Kidney epithelial cell (primary cell): Measurements from ENCODE around the gene MEX3C. TPM values are rescaled to one million over a fixed set of nuclear protein-coding genes. Genes with fewer than 3 reads are reported as not detected.

ENCODE experiments used
- DNase-seq: peaks from one replicate; pipeline ENCODE4 v3.0.0-alpha.2; 2010; ENCODE audit warnings: low read depth
- H3K27me3 ChIP-seq: 2 replicates; pipeline ENCODE4 v1.6.0; 2011; ENCODE audit warnings: low read length; ENCODE audit not compliant: control insufficient read depth, insufficient read depth
- H3K36me3 ChIP-seq: 2 replicates; pipeline ENCODE4 v1.5.1; 2011; ENCODE audit warnings: low read length; ENCODE audit not compliant: control insufficient read depth, insufficient read depth
- H3K4me3 ChIP-seq: 2 replicates; pipeline ENCODE4 v1.5.1; 2011; ENCODE audit warnings: low read depth, mild to moderate bottlenecking, control low read depth, low read length
- CTCF ChIP-seq: IDR thresholded peaks from 2 replicates; pipeline ENCODE4 v1.5.1; 2011; ENCODE audit warnings: mild to moderate bottlenecking, moderate library complexity, low read length, control low read depth, inconsistent platforms; ENCODE audit not compliant: insufficient read depth, poor library complexity, severe bottlenecking
- total RNA-seq: library from RNA; depleted of rRNA; stranded (reverse); fragments of >200 nt; gene quantifications from 2 replicates; pipeline ENCODE4 v1.2.3, GENCODE V29; 2015

Gene MEX3C
- total RNA-seq, 1 donor from 2014 or later, result 60.1 TPM

DNA sequence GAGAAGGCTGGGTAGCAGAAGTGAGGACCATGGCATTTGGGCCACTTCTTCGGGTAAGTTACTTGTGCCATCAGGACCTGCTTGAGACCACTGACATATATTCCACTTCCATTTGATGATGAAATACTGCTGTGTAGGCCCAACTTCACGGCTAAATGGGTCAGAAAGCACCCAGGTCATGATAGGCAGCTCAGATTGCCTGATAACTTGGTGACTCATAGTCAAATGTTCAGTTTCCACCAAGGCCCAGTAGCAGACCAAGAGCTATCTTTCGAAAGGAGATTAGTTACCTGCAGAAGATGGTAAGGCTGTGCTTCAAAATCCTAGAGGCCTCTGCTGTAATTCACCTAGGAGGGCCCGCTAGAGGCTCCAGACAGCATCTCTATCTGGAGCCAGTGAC, 31.8 kb upstream of the MEX3C start:
- no peak for DNase-seq
- no peaks in the 10 kb centered on the region for H3K36me3 ChIP-seq
- H3K27me3 ChIP-seq, result no peaks in the 10 kb centered on the region
- H3K4me3 ChIP-seq, result no peak overlapping the region
- no peak for TF ChIP-seq CTCF

DNA sequence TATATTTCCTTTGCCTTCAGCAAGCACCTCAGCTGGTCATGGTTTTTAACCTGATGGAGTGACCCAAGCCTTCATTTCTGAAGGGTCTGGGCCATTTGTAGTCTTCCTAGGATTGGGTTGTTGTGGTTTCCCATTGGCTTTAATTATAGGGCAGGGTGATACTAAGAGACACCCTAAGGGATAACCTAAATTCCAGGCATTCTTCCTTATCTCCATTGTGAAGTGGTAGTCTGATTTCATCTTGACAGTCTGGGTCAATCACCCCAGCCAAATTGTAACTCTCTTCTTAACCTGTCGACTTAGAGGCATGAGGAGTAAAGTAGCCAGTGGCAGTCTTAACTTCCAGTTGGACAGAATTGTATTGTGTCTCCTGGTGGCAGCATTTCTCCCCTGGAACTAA, 30.2 kb upstream of the MEX3C start:
- TF ChIP-seq CTCF, result no peak
- no peaks in the 10 kb centered on the region for H3K36me3 ChIP-seq
- no peak for DNase-seq
- no peaks in the 10 kb centered on the region for H3K27me3 ChIP-seq
- H3K4me3 ChIP-seq, result no peak overlapping the region

DNA sequence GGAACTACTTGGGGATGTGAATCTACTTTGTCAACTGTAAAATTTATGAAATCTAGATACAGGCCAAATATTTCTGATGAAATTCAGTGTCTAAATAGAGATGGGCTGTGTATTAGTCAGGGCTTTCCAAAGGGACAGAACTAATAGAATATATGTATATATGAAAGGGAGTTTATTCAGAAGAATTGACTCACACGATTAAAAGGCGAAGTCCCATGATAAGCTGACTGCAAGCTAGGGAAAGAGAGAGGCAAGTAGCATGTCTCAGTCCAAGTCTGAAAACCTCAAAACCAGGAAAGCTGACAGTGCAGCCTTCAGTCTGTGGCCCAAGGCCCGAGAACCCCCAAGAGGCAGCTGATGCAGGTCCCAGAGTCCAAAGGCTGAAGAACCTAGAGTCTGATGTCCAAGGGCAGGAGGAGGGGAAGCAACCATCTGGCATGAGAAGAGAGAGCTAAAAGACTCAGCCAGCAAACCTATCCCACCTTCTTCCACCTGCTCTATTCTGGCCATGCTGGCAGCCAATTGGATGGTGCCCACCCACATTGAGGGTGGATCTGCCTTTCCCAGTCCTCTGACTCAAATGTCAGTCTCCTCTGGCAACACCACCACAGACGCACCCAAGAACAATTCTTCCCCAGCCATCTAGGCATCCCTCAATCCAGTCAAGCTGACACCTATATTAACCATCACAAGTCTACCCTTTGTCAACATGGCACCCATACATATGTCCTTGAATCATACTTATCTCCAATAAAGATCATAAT, 29.3 kb upstream of the MEX3C start:
- TF ChIP-seq CTCF, result no peak
- DNase-seq, result no peak
- no peaks in the 10 kb centered on the region for H3K36me3 ChIP-seq
- no peaks in the 10 kb centered on the region for H3K27me3 ChIP-seq
- H3K4me3 ChIP-seq, result no peak overlapping the region

DNA sequence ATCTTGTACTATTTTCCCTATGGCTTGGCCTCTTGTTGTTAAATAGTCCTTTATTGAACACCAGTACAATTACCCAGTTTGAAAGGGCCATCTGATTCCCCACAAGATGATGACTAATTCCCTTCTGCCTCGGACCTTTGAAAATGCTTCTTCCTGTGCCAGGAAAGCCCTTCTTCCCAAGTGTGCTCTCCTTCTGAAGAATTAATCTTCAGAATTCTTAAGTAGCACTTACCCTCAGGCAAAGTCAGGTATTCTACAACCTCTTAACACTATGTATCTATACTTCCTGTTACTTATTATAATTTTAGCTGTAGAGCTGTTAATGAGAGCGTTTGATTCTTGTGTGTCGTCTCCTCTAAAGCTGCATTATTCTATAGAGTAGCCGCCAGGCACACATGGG, 28.6 kb upstream of the MEX3C start:
- no peak for DNase-seq
- TF ChIP-seq CTCF, result no peak
- Histone ChIP-seq H3K27me3 (no peaks in the 10 kb centered on the region), H3K36me3 (no peaks in the 10 kb centered on the region), H3K4me3 (no peak overlapping the region)

DNA sequence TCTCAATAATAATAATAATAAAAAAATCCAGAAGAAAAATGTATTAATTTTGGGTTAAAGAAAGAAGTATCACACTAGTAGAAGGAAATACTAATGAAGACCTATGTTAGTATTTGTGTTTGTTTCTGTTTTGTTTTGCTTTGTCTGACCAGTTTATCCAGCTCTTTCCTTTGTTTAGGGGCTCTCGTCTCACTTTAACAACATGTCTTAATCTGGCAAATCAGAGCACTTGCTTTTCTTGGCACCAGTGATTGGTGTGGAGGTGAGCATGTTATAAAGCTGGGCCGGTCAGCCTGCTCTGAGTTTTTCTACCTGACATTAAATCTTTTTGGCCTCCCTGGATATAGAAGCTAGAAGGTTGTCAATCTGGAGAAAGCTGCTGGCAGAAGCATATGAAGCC, 15.1 kb upstream of the MEX3C start:
- DNase-seq, result no peak
- TF ChIP-seq CTCF, result no peak
- Histone ChIP-seq H3K36me3 (no peaks in the 10 kb centered on the region), H3K27me3 (no peaks in the 10 kb centered on the region), H3K4me3 (no peak overlapping the region)

DNA sequence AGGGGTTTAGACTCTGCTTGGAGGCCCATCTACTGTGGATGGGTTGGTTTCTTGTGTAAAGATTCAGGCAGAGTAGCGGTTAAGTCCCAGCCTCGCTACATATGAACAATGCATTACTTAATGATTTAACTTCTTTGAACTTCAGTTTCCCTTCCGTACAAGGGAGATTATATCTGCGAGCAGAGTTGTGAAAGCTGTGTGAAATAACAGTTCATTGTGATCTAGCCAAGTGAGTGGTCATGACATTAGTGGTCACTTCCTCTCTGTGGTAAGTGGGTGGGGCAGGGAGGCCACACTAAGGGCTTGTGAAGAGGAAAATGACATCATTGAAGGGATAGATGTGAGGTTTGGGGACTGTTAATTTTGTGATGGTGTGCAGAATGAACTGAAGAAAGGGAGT, 14.1 kb upstream of the MEX3C start:
- DNase-seq, result peak; percentile 56
- Histone ChIP-seq H3K4me3 (no peak overlapping the region), H3K27me3 (no peaks in the 10 kb centered on the region), H3K36me3 (no peaks in the 10 kb centered on the region)
- no peak for TF ChIP-seq CTCF
